NCI-H1092 treated with DMSO at 0.1 percent for 48 hours (cell line): ENCODE data around the gene COL25A1.
"Not testable (repeated sequence)": the region's sequence is repeated elsewhere in the genome, so short reads cannot be mapped to it uniquely, and the experiment has no call there.

Source experiments
- DNase-seq: peaks from one replicate; lab custom pipeline; 2025; lab: John Stamatoyannopoulos, UW

The COL25A1 gene

GRCh38 chr4:108954880-108955279, 347.6 kb downstream of the COL25A1 start:
- DNase-seq: no peak

GRCh38 chr4:108953941-108954340, 348.5 kb downstream of the COL25A1 start:
- DNase-seq: no peak

DNA sequence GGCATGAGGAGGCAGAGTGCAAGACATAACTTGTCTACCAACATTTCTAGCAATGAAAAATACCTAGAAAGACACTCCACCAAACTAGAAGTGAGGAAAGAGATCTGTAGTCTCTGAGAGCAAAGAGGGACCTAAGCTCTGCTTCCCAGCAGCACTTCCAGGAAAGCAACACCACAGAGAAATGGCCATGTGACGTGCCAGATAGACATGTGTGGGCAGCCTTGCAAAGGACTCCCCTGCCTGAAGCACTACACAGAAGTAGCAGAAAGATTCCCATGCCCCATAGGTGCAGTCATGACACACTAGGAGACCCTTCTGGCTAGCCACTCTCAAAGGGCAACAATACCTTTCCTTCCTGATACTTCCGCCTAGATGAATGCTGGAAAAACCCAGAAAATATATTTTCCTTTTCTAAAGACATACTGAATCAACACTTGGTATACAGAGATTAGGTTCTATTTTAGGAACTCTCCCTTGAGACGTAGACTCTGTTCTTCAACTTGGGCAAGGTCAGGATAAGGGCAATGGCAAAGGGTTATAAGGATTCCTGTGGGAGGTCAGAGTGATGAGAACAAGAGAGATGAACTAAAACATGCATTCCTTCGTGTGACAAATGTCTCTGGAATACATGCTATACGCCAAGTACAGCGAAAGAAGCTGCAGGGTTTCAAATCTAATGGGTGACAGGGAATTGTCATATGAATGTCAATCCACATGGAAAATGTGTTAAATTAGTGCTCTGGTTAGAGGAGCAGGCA, 352.1 kb downstream of the COL25A1 start:
- DNase-seq: no peak

GRCh38 chr4:108947526-108947925, 354.9 kb downstream of the COL25A1 start:
- DNase-seq: no peak

DNA sequence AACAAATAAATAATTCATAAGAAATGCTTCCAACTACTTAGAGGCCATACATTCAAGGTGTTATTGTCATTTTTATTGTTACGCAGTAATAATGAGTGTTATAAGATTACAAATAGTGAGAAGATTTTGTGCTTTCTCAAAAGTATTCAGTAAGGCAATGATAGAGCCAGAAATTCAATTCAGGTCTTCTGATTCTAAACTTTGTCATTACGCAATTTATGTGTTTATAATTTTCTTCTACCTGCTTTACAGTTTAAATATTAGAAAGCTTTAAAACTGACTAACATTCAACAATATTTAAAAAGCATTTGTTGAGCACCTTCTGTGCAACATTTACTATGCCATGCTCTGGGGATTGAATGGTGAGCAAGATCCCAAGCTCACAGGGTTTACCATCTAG, 356.2 kb downstream of the COL25A1 start:
- DNase-seq: no peak

DNA sequence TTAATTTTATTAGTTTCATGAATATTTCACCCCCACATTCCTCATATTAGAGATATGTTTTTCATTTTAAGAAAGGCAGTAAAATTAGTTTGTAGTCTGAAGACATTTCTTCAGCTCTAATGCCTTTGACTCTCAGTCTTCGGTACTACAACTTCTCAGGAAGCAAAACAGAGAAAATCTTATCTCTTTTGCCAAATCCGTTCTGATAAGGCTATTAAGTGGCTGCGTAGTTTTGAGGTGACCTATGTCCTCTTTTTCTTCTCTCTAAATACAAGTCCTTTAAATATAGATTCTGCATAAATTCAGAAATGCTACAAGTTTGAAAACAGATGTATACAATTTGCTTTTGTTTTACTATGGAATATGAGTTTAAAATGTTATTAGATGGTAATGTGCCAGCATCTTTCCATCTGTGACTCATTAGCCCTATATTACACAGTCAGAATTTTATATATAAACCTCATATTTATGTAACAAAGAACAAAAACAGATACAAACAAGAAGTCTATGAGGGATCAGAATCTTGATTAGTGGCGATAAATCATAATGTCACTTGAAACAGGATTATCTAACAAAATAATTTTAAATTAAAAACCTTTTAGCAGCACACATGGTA, 358.4 kb downstream of the COL25A1 start:
- no peak for DNase-seq

- DNase-seq: no peak
These were observed 359.1 kb downstream of the COL25A1 start for GRCh38 chr4:108943371-108943770.

- no peak for DNase-seq
These were observed 360.5 kb downstream of the COL25A1 start for GRCh38 chr4:108941904-108942430.

- DNase-seq: no peak
These were observed 361.8 kb downstream of the COL25A1 start for GRCh38 chr4:108940634-108941033.

GRCh38 chr4:108940149-108940548, 362.3 kb downstream of the COL25A1 start:
- no peak for DNase-seq

DNA sequence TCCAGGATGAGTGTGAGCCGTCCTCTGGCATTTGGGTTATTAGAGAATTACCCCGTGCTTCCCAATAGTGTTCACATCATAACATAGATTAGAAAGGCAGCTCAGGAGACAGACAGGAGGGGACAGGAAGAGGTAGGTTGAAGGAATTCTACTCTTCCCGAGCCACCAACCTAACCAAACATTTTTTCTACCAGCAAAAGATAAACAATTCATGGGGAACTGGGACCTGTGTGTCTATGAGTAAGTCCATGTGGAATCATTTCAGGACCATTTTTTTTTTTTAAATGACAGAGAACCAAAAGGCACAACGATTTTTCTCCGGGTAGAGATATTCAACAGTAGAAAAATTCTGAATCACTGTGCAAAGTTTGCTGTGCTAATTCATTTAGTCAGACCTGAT, 365.4 kb downstream of the COL25A1 start:
- no peak for DNase-seq

GRCh38 chr4:108933925-108934324, 368.5 kb downstream of the COL25A1 start:
- not testable (repeated sequence) for DNase-seq

DNA sequence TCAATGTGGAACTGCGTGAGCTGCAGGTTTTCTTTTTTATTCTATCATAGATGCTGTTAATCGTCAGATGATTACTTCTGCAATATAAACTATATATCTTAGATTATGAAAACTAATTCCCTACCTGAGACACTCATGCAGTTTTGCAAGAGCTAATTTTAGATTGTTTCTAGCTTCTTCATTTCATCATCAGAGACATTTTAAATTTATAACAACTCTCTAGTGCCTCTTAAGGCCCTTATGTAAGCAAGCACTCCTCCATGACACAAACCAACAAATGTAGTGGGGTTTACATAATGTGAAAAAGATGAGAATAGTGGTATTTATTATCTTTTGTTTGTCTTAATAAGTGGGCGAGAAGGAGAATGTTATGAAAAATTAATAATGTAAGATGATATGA, 369.4 kb downstream of the COL25A1 start:
- DNase-seq: no peak

DNA sequence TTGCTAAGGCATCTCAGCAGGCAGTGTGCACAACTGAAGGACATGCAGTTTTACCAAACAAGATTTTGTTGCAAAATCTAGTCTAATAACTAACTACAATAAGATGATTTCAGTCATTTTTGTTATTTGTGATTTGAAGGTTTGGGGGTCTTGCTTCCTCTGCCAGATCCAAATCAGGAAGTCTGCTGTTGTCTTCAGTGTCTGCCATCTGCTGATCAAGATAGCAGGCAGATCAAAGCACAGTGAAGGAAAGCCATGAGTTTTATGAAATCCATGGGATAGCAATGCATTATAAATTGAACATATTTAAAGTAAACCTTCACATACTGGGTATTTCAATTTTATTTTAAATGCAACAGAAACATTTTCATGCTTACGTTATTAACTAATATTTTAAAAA, 370.5 kb downstream of the COL25A1 start:
- no peak for DNase-seq

DNA sequence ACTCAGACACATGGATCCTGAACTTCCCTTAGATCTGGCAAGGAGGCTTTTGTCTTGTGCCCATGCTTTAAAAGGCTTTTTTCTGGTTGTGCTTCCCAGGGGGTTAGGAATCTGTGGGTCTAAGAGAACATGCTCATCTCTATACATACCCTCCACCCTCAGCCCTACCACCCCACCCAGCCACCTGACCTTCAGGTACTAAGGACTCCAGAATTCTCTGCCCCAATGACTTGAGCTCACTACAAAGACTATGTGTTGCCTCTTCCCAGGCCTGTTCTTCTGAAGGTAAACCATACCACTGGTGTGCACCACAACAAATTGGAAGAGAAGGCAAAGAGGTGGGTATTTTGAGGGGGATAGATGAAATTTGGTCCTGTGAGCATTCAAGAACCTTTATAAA, 372.3 kb downstream of the COL25A1 start:
- DNase-seq: no peak

GRCh38 chr4:108926781-108927180, 375.7 kb downstream of the COL25A1 start:
- no peak for DNase-seq

- no peak for DNase-seq
These were observed 376.4 kb downstream of the COL25A1 start for GRCh38 chr4:108926061-108926460.

DNA sequence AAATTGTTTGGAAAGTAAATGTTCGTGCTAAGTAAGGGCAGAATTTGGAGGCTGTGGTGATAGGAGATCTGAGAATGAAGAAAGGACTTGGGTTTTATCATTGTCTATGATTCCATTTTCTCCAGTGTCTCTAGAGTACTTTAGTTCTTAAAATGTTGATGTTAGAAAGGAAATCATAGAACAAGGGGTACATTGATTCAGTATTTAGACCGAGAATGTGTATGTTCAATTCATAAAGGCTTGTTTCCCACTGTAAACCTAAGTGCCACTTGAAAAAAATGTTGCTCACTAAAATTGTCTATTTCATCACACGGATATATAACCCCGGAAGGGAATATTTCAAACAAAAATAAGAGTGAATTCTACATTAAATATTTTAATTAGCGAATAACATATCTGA, 380.3 kb downstream of the COL25A1 start:
- no peak for DNase-seq

GRCh38 chr4:108920395-108921087, 381.9 kb downstream of the COL25A1 start:
- no peak for DNase-seq

DNA sequence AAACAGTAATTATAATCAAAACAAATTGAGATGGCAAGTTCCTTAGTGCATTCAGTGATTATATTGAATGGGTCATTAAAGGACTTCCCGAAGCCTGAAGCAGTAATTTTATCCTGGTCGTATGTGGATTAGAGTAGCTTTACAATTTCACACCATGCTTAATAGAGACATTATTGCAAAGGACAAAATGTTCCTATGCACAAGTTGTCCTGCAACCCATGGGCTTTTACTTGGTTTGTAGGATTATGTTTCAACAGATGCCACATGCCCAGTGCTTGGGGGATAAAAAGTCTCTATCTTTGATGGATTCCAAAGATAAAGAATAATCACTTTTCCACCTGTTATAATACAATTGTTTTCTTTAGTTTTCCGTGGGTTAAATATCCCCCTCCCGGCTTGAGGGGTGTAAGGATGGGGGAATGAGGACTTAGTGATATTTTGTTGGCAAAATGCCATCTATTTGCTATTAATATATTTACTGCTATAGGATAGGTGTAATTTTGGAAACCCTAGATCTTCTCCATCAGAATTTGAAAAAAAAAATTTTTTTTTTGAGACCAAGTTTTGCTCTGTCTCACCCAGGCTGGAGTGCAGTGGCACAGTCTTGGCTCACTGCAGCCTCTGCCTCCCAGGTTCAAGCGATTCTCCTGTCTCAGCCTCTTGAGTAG, 383.1 kb downstream of the COL25A1 start:
- no peak for DNase-seq

DNA sequence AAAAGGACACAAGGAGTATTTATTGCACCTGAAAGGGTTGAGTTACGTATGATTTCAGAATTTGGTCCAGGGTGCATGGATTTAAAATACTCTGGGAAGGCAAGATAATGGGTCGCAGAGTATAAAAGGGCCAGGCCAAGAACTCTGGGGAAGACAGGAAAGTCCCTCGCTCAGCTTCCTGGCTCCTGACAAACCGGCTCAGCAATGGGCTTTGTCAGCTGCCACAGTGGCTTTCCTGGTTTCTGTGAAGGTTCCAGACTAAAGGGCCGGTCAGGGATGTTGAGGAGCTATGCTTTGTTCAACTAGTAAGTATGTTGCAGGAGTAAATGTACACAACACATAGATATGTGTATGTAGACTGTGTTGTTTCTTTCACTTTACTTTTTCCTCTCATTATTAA, 385.2 kb downstream of the COL25A1 start:
- DNase-seq: no peak

- DNase-seq: no peak
These were observed 385.8 kb downstream of the COL25A1 start for GRCh38 chr4:108916638-108917037.
